Thyroid gland (tissue), 4 donors: ENCODE data around the gene TBC1D1. TPM values are rescaled to one million over a fixed set of nuclear protein-coding genes. Genes with fewer than 3 reads are reported as not detected.

Source experiments
- DNase-seq, 2 donors: peaks; one replicate each; pipeline ENCODE4 v3.0.0-alpha.2; 2019
- H3K27ac ChIP-seq, 3 donors: fragments of 200-600 bp; sonication (generic); 1 replicate in 2 of 3; 2 replicates in 1 of 3; pipeline ENCODE4 v1.5.1; 2016 to 2019; ENCODE audit warnings: mild to moderate bottlenecking in 1 of 3, moderate library complexity in 1 of 3
- H3K27me3 ChIP-seq: fragments of 200-600 bp; sonication (generic); one replicate; pipeline ENCODE4 v1.5.1; 2019
- H3K36me3 ChIP-seq, 2 donors: fragments of 200-600 bp; sonication (generic); one replicate each; pipeline ENCODE4 v1.5.1; 2016 to 2019
- H3K4me1 ChIP-seq, 2 donors: fragments of 200-600 bp; sonication (generic); one replicate each; pipeline ENCODE4 v1.5.1; 2017 to 2019
- H3K4me3 ChIP-seq, 3 donors: fragments of 200-600 bp; sonication (generic); replicated peaks in 1 of 3; 1 replicate in 2 of 3; 2 replicates in 1 of 3; pipeline ENCODE4 v1.5.1; 2016; ENCODE audit warnings: mild to moderate bottlenecking in 1 of 3
- H3K9me3 ChIP-seq: fragments of 200-600 bp; sonication (generic); one replicate; pipeline ENCODE4 v1.5.1; 2017
- CTCF ChIP-seq, 6 experiments: fragments of 200-600 bp in 3 of 6; fragments of 450-650 bp in 3 of 6; sonication (generic) in 3 of 6; IDR thresholded peaks; one replicate each; pipeline ENCODE4 v1.5.1; 2016 to 2019; ENCODE audit warnings: antibody characterized with exemption in 6 of 6, mild to moderate bottlenecking in 2 of 6, inconsistent platforms in 1 of 6, moderate library complexity in 1 of 6
- POLR2A ChIP-seq, 2 donors: fragments of 450-650 bp; IDR thresholded peaks; one replicate each; pipeline ENCODE4 v1.6.1; 2017; ENCODE audit warnings: antibody characterized with exemption in 2 of 2, mild to moderate bottlenecking in 2 of 2, moderate library complexity in 1 of 2
- WGBS, 2 donors: methylation state at CpG; one replicate each; pipeline ENCODE4 v1.1.5; 2017; 5-methylcytosine and 5-hydroxymethylcytosine counted together
- intact Hi-C: fragments of 100-400 bp; cut with DNase I; formaldehyde crosslinking; loops from one replicate; pipeline ENCODE4 v1.15.1; 2023
- total RNA-seq, 4 donors: library from RNA; depleted of rRNA; stranded (reverse); fragments of >200 nt; gene quantifications; one replicate each; pipeline ENCODE4 v1.2.3, GENCODE V29; 2016

TBC1D1 gene
- total RNA-seq, 4 donors from 2014 or later, result 192 to 284 (median 230) TPM

DNA sequence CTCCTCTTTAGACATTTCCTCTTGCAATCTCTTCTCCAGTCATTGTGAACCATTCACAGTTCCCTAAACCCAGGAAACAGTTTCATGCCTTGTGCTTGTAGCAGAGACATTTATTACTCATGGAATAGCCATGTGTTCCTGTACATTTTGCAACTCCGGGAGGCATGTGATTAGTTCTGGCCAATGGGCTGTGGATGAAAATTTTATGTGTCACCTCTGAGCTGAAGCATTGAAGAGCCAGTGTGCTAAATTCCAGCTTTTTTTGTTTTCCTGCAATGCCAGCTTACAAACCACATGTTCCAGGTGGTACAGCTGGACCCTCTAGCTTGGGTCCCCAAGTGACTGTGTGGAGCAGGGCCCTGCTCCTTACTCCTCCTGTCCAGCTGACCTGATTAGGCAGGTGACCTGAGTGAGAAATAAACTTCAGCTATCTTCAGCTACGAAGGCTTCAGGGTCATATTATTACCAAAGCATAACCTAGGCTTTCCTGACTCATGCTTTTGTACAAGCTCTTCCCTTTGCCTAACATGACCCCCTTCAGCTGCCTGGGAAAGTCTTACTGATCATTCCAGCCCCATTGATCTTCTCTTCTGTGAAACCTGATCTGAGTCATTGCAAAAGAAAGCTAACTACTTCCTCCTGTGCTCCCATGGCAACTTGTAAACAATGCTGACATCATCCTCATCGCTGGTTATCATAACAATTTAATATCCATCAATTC is 269.8 kb downstream of the TBC1D1 start:
- Histone ChIP-seq H3K4me3 (no peak overlapping the region), H3K4me1 (peaks cover 0 to 16% of the 10 kb centered on the region in 2 donors), H3K9me3 (no peaks in the 10 kb centered on the region), H3K27me3 (no peaks in the 10 kb centered on the region), H3K36me3 (no peaks in the 10 kb centered on the region), H3K27ac (no peak overlapping the region)
- intact Hi-C loops, result no loop called here
- 59 to 70% methylated on average over 3 of the region's 3 CpGs for WGBS, 2 donors
- TF ChIP-seq CTCF (IDR thresholded peaks at IDR 0.05), result no peak
- no peak for TF ChIP-seq POLR2A (IDR thresholded peaks at IDR 0.05)
- DNase-seq, result no peak

DNA sequence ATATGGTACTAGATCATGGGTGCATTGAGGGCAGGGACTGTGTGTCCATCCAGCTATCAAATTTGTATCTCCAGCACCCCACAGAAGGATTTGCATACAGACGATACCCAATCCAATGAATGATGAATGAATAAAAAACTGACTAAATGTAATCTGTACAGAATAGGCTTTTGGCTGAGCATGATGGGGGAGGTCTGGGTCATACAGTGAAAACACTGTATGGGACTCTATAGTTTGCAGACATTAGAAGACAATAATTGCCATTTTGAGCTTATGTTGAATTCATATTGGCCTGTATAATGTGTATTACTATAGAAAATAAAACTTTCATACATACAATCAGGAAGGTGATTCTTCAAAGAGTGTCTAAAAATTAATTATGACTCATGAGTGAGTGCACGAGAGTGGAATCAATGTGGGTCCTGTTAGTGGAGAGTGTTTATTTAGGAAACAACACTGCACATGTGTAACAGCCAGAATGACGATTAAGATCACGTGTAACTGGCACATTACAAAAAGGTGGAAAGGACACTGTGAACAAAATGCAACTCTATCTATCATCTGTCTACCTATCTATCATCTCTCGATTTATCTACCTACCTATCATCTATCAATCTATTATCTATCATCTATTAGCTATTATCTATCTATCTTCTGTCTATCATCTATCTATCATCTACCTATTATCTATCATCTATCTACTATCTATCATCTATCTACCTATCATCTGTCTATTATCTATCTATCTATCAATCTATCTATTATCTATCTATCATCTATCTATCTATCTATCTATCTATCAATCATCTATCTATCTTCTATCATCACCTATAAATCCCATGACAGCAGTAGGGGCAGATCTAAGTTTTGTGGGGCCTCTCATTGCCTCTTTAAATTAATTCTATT is 270.6 kb downstream of the TBC1D1 start:
- Histone ChIP-seq H3K4me1 (peaks cover 0 to 12% of the 10 kb centered on the region in 2 donors), H3K27me3 (no peaks in the 10 kb centered on the region), H3K9me3 (no peaks in the 10 kb centered on the region), H3K36me3 (no peaks in the 10 kb centered on the region), H3K27ac (no peak overlapping the region), H3K4me3 (no peak overlapping the region)
- DNase-seq, result no peak
- no peak for TF ChIP-seq CTCF (IDR thresholded peaks at IDR 0.05)
- 87 to 89% methylated on average over 5 of the region's 5 CpGs for WGBS, 2 donors
- intact Hi-C loops, result no loop called here

GRCh38 chr4:38162240-38162784 is 271.4 kb downstream of the TBC1D1 start:
- H3K36me3 ChIP-seq, result no peaks in the 10 kb centered on the region
- WGBS, 2 donors, result 75 to 83% methylated on average over 4 of the region's 4 CpGs
- H3K27ac ChIP-seq, result no peak overlapping the region
- no peak overlapping the region for H3K4me3 ChIP-seq
- peak in 1 of 2 donors; percentile 23 for DNase-seq
- intact Hi-C loops, result no loop called here
- TF ChIP-seq CTCF (IDR thresholded peaks at IDR 0.05) (no peak), POLR2A (IDR thresholded peaks at IDR 0.05) (no peak)
- peaks cover 0 to 12% of the 10 kb centered on the region in 2 donors for H3K4me1 ChIP-seq
- H3K27me3 ChIP-seq, result no peaks in the 10 kb centered on the region
- H3K9me3 ChIP-seq, result no peaks in the 10 kb centered on the region

- Histone ChIP-seq H3K27ac (no peak overlapping the region), H3K36me3 (no peaks in the 10 kb centered on the region), H3K4me3 (no peak overlapping the region), H3K4me1 (peaks cover 0 to 7% of the 10 kb centered on the region in 2 donors), H3K9me3 (no peaks in the 10 kb centered on the region), H3K27me3 (no peaks in the 10 kb centered on the region)
- TF ChIP-seq CTCF (IDR thresholded peaks at IDR 0.05), result no peak
- no peak for TF ChIP-seq POLR2A (IDR thresholded peaks at IDR 0.05)
- 92 to 93% methylated on average over 5 of the region's 5 CpGs for WGBS, 2 donors
- no peak for DNase-seq
- intact Hi-C loops, result no loop called here
Observed at GRCh38 chr4:38163216-38164006, 272.5 kb downstream of the TBC1D1 start.
